ENCODE measurements around the gene DOC2B.
"Not testable (repeated sequence)": the region's sequence is repeated elsewhere in the genome, so short reads cannot be mapped to it uniquely, and the experiment has no call there.

Gene DOC2B

DNA sequence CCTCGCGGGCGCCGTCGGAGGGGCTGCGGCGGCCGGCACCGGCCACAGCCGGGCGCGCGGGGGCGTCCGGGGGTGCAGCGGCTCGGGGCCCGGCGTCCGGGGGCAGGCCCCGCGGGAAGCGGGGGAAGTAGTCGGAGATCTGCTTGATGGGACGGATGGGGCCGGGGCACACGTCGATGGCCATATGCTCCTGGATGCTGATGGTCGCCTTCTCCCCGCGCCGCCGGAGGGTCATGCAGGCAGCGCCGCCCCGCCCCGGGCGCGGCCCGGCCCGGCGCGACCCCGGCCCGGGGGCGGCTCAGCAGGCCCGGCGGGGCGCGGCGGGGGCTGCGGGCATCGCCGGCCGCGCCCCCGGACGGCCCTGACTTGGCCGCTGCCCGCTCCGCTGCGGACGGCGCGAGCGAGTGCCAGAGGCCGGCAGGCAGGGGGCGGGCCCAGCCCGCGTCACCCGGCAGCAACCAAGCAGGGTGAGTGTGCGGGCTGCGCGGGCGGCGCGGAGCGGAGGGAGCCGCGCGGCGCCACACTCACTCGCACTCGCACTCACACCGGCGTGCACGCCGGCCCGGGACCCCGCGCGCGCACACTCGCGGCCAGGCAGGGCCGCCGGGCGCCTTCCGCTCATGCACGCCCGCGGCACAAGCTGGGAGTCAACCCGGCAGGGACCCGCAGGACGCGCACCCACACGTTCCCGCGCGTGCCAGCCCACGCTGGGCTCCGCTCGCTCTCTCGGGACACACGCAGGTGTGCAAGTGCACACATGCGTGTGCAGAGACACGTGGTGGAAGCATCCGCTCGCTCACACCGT is at the start of gene DOC2B:
DOC2B (minus strand) TSS at position 406 of the 805 bp plus-strand sequence; CDS start at position 235, 171 bp downstream.
- peak in 1 of 3 donors; percentile 9 for DNase-seq (ENCODE audit: low read depth in 3 of 3)

DNA sequence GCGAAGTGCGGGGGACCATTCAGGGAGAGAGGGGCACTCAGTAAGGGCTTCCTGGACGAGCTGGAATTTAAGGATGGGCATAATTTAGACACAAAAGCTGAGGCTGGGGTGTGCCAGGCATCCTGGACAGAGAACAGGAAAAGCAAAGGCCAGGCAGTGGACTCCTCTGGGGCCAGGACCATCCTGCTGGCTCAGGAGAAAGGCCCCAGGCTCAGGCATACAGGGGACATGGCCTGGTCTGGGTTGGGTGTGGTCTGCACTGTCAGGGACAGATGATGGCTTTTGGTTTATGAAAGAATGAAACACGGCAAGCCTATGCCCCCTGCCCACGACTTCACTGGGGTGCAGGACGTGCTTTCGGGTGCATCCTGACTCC is 48.9 kb upstream of the DOC2B start:
- DNase-seq (ENCODE audit: low read depth in 3 of 3), result no peak

DNA sequence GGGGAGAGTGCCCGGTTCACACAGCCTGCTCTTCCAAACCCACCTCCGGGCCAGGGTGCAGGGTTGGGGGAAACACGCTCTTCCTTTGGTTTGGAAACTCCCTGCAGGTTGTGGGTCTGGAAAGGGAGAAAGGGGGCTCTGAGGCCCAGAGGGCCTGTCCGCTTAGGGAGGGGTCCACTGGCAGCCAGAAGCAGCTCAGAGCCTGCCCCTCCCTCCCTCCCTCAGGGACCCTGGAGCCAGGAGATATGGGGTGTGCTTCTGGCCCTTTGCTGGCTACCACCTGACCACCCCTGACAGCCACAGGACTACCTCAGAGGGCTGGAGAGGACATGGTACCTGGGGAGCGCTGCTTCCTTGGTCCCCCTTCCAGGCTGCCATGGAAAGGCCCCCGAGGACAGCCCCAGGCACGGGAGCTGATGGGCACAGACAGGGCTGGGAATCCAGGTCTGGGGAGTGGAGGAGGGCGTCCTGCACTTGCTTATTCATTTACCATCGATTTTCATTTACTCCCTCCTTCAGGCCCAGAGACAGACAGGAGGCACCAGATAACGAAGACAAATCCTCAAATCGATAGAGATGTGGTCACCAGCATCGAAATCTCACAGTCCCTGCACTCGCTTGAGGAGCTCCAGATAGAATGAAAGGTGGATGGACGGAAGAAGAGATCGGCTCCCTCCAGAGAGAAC is 48.4 kb upstream of the DOC2B start:
- DNase-seq (ENCODE audit: low read depth in 3 of 3), result no peak

DNA sequence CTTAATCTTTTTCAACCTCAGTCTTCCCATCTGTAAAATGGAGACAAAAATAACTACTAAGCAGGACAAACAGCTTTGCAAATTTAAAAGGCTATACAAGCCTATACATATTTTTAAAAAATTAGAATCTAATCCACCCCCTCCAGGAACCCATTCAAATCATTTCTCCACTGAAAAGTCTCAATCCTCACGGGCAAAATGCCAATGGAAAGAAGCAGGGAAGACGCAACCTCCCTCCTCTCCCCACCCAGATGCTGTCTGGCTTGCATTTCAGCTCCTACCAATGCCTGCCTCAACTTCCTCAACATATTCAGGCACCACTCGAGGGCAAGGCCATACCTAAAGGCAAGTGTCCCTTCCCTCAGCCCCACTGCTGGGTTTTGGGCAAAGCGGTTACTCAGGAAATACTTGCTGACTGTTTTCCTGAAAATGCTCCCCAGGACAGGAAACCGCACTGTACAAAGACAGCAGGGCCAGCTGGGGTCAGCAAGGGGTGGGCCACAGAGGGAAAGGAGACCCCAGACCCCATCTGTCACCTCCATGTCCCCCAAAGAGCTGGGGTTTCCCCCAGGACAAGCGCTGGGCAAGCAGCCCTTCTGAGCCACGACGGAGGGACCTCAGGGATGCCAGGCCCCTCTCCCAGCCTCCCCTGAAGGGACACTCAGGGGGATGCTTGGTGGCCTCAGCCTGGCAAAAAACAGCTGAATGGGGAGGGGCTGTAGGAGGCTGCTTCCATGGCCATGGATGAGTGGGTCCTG is 47.7 kb upstream of the DOC2B start:
- DNase-seq (ENCODE audit: low read depth in 3 of 3), result no peak

DNA sequence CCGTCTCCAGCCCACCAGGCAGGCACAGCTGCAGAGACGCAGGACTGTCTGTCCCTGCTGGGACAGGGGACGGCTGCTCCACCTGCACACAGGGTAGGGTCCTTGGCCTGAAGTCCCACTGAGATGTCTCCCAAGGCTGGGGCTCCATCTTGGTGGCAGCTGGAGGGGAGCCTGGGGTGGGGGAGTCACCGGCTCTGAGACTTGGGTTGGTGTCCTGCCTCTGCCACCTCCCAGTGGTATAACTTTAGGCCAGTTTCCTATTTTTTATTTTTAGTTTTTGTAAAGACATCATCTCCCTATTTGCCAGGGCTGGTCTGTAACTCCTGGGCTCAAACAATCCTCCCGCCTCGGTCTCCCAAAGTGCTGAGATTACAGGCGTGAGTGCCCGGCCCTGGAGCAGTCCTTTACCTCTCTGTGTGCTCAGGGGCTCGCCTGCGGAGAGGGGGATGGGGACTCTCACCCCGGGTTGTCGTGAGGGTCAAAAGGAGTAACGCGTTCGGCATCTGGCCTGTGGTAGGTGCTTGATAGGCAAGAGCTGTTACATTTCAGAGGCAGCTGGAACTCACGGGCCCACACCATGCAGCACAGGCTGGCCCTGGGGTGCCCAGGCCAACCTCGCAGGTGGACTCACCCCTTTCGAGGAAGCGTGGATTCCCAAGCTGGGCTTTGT is 46.6 kb upstream of the DOC2B start:
- DNase-seq (ENCODE audit: low read depth in 3 of 3), result no peak

DNA sequence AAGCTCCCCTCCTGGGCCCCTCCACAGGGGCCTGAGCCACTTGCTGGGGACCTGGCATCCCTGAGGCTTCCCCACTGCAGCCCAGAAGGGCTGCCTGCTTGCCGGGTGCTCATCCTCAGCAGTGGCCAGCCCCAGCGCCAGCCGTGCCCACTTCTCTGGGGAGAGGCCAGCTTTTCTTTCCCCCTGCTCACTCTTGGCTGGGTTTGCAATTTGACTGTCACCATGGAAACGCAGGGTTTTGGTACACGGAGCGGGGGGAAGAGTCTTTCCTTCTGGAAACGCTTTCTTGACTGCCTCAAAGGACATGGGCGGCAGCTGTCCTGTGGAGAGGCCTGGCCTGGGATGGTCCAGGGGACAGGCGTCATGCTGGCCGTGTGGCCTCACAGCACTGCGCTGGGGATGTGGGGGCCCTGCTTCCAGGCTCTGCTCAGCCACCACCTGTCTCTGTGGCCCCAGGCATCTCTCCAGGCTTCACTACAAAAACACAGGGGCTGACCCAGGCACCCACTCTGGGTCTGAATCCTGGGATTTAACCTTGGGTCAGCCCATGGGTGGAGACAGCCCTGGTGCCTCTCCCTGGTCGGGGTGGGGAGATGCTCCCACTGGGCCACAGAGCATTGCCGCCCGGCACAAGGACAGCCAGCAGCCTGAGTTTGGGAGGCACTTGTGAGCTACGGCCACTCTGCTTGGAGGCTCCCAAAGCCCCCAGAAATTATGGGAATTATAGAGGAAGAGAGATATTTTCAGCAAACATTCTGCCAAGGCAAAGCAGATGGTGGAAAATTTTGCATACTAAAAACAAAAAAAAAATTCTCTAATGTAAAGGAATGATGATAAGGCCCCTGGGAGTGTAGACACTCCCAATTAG is 45.9 kb upstream of the DOC2B start:
- no peak for DNase-seq (ENCODE audit: low read depth in 3 of 3)

DNA sequence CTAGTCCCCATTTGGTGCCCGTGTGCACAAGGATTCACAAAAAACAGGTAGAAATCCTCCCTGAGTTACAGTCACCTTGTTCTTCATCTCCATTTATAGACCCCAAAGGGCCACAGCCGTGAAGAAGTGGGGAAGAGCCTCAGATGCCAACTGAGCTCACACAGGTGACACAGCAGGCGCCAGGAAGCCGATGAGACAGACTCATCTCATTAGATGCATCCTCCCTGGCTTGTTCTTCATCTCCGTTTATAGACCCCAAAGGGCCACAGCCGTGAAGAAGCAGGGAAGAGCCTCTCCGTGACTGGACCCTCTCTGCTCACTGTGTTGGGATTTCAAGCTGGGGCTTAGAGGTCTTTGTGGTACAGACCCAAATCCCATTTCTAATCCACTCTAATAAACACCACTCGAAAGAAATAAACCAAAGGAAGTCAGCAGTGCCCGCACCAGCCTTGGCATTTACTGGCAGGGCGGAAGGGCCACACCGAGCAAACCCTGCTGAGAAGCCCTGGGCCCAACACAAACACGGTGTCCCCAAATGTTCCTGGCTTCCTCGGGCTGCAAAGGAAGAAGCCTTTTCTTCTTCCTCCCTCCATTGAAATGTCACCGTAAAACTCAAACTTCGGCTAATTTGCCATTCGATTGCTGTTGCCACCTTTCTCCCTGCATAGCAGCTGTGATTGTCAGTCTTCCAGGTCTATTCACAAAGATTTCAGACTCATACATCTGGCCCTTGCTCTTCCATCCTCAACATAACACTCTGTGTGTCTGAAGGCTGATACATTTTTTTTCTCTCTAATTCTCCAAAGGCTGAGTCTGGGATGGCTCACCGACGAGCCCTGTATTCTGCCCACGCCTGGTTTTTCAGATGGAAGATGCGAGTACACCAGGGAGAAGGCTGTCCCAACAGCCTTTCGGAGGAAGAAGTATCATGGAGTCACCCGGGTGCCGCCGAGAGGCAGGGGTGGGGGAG is 44.9 kb upstream of the DOC2B start:
- DNase-seq (ENCODE audit: low read depth in 3 of 3), result no peak

DNA sequence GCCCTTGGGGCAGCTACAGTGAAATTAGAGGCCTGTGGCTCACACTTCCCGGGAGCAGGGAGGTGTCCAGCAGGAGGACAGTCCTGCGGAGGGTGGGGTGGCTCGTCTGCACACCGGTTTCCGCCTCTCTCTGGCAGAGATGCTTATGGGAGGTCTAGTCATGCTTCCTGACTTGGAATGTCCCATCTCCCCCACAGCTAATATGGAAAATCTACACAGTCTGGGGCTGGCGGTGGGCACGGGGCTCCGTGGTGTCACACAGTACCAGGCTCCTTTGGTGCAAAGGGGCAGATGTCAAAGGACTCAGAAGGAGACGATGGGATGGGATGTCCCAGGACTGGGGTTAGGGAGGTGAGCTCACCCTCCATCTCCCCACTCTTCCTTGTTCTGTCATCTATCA is 44.1 kb upstream of the DOC2B start:
- DNase-seq (ENCODE audit: low read depth in 3 of 3), result no peak

DNA sequence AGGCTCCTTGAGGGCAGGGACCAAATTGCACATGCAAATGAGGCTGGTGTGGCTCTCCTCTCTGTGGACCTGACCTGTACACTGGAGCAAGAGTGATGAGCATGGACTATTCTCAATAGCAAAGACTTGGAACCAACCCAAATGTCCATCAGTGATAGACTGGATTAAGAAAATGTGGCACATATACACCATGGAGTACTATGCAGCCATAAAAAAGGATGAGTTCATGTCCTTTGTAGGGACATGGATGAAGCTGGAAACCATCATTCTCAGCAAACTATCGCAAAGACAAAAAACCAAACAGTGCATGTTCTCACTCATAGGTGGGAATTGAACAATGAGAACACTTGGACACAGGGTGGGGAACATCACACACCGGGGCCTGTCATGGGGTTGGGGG is 43.1 kb upstream of the DOC2B start:
- DNase-seq (ENCODE audit: low read depth in 3 of 3), result not testable (repeated sequence)

DNA sequence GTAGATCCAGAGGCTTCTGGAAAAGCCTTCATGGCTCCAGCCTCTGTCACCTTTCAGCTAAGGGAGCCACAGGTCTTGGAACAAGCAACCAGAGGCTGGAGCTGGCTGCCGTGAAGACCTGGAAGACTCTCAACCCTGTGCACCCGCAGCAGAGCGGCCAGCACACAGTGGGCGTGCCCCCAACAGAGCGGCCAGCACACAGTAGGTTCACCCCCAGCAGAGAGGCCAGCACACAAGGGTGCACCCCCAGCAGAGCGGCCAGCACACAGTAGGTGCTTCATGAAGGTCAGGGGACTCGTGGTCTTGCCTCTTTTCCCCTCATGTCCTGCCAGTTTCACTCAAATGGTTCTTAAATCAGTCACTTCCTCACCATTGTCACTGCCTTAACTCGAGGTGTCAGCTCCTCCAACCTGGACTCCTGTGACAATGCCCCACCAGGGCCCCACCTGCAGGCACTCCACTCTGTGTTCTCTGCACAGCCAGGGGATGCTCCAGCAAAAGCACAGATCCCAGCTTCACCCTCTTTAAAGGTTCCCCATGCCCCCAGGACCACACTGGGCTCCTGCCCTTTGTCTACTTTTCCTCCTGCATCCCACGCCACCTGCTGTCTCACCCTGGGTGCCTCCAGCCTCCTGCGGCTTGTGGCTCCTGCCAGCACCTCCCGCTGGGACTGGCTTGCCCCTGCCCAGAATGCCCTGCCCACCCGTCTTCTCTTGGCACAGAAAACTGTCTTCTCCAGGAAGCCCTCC is 42.4 kb upstream of the DOC2B start:
- DNase-seq (ENCODE audit: low read depth in 3 of 3), result no peak

DNA sequence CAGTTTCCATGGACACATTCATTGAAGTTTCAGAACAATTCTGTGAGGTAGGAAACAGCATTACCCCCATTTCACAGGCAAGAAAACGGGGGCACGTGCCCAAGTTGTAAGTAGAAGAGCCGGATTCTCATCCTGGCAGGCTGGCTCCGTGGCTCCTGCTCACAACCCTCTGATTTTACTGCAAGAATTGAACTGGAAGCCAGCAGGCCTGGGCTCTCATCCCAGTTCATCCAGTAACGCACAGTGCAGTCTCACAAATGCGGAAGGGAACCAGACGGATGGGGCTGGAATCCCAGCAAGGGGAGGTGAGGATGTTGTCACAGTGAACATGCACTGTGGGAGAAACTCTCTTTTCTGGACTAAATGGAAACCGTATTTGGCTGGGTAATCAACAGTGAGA is 40.7 kb upstream of the DOC2B start:
- no peak for DNase-seq (ENCODE audit: low read depth in 3 of 3)

DNA sequence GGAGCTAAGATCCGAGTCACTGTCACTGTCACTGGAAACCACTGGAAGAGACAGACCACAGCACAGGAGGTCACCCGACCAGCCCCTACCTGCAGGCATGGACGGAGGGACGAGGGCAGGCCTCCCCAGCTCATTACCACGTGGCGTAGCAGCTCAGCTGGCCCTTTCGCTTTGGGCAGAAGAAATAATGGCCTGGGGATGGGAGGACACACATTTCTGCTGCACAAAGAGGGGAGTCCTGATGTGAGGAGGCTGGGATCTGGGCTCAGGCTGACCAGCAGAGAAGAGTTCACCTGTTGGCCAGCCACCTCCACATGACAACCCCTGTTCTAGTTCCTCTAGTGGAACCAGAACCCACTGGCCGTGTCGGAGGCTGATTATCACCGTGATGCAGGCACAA is 38.2 kb upstream of the DOC2B start:
- DNase-seq (ENCODE audit: low read depth in 3 of 3), result no peak

DNA sequence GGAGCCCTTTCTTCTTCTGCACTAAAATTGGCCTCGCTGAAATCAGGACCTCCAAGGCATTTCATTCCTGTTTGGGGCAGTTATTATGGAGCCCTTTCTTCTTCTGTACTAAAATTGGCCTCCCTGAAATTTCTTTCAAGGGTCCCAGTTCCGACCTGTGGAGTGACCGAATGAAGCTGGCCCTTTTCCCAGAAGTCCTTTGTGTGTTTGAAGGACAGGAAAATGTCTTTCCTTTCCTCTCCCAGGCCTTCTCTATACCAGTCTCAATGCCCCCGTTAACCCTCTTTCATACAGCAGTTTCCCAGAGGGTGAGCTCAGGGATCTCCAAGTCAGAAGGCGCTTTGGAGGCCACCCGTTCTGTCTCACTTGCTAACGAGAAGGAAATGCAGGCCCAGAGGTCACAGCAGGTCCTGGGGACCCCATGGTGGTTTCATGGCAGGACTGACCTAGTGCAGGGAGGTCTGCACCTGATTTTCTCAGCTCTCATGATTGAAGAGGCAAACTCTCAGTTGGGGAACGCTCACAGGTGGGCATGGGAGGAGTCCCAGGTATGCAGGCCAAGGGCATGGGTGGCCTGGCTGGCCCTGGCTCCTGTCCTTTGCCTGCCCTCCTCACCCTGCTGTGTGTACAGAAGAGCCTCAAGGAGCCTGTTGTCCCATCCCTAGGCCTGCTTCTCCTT is 37.1 kb upstream of the DOC2B start:
- DNase-seq (ENCODE audit: low read depth in 3 of 3), result no peak

DNA sequence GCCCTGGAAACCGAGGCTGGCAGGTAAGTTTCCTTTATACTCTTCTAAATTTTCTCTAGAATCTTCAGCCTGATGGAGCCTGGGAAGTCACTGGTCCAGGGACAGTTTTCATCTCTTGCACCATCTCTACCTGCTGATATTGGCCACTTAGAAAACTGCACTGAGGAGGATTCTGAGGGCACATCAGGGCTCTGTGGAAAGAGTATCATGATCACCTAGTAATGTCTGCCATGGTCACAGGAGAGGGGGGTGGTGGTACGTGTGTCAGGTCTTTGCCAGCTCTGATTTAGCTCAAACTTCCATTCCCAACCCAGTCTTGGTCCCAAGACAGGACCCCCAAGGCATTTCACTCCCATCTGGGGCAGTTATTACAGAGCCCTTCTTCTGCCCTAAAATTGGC is 35.2 kb upstream of the DOC2B start:
- DNase-seq (ENCODE audit: low read depth in 3 of 3), result no peak

DNA sequence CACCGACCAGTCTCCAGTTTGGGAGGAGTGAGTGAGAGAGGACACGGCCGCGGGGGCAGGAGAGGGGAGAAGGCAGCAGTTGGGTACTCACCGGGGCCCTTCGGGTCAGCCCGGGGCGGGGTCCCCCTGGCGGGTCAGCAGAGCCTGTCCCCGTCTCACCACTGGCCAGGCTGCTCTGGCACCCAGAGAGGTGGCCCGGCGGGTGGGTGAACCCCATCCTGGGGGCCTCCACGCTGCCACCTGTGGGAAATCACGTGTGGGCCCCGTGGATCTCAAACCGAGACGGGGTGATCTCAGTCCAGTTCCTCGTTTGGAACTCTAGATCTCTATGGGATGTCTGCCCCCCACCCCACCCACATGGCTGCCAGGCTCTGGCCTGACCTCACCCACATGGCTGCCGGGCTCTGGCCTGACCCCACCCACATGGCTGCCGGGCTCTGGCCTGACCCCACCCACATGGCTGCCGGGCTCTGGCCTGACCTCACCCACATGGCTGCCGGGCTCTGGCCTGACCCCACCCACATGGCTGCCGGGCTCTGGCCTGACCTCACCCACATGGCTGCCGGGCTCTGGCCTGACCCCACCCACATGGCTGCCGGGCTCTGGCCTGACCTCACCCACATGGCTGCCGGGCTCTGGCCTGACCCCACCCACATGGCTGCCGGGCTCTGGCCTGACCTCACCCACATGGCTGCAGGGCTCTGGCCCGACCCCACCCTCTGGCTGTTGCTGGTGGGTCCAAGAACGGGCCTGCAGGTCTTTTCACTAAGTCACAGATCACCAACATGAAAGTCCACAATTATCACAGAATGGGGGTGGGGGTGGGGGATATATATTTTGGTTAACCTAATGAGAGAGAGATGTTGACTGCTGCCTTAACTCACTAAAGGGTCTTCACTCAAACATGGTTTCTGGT is 34.4 kb upstream of the DOC2B start:
- not testable (repeated sequence) for DNase-seq (ENCODE audit: low read depth in 3 of 3)

DNA sequence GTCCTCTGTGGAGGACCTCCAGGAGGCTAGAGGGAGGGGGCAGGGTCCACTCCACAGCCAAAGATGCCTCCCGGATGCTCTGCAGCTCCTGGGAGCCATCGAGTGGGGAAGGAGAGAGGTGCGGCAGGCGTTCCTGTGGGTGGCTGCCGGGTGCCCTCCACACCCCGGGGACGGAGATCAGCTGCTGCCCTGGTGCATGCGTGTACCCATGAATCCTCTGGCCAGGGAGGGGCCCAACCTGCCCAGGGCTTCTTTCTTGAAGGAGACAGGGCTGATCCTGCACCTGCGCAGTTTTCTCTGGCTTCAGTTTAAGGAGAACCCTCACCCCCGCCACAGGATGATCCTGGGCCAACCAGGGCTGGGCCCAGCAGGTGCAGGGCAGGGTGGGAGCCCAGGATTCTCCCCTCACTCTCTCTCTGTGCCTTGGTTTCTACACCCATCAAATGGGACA is 33.5 kb upstream of the DOC2B start:
- DNase-seq (ENCODE audit: low read depth in 3 of 3), result no peak
